Measurements from ENCODE around the gene AP2B1.

The AP2B1 gene

GRCh38 chr17:35617505-35617904, 30.4 kb downstream of the AP2B1 start:
- Histone ChIP-seq H4K8ac (ENCODE audit: low read depth, low read length) (no peak overlapping the region), H3K4me1 (ENCODE audit: control insufficient read depth in 2 of 2, insufficient read depth in 1 of 2, low read depth in 1 of 2, low read length in 2 of 2) (no peaks in the 10 kb centered on the region), H2BK120ac (ENCODE audit: low read depth, low read length) (no peak overlapping the region), H2BK12ac (ENCODE audit: low read length) (no peak overlapping the region), H3K36me3 (replicated peaks in 1 of 2; ENCODE audit: control insufficient read depth in 2 of 2, insufficient read depth in 2 of 2, low read length in 2 of 2) (peaks cover 0 to 77% of the 10 kb centered on the region in 2 donors), H3K27ac (replicated peaks; ENCODE audit: low read length) (no peak overlapping the region), H3K9ac (ENCODE audit: low read depth, low read length, poor library complexity) (no peak overlapping the region), H4K91ac (ENCODE audit: low read depth, low read length, poor library complexity) (no peak overlapping the region), H3K9me3 (replicated peaks in 1 of 2; ENCODE audit: control insufficient read depth in 2 of 2, insufficient read depth in 1 of 2, low read depth in 1 of 2, low read length in 2 of 2) (no peaks in the 10 kb centered on the region), H3K4me3 (ENCODE audit: low read length in 2 of 2) (no peak overlapping the region), H2BK5ac (ENCODE audit: low read length) (no peak overlapping the region), H2BK15ac (ENCODE audit: low read length) (no peak overlapping the region), H2AK5ac (ENCODE audit: low read depth, low read length) (no peak overlapping the region), H2AFZ (ENCODE audit: low read length) (no peak overlapping the region), H3K23ac (ENCODE audit: low read depth, low read length, poor library complexity) (no peak overlapping the region), H3K79me1 (ENCODE audit: low read depth, low read length) (no peaks in the 10 kb centered on the region), H3K27me3 (ENCODE audit: control insufficient read depth in 3 of 3, insufficient read depth in 3 of 3, low read depth in 1 of 3, low read length in 3 of 3) (no peaks in the 10 kb centered on the region), H3K4me2 (ENCODE audit: insufficient read depth, low read length, poor library complexity, severe bottlenecking) (no peak overlapping the region), H3K14ac (ENCODE audit: low read length) (no peak overlapping the region), H3K4ac (ENCODE audit: low read length) (no peak overlapping the region), H3K18ac (ENCODE audit: low read length) (no peak overlapping the region)
- no peak for DNase-seq (ENCODE audit: low spot score)
- no CpG with 5 or more reads among the region's 2 CpGs for WGBS, 2 donors (ENCODE audit: extremely low coverage in 2 of 2, insufficient read length in 2 of 2, insufficient replicate concordance in 1 of 2)

GRCh38 chr17:35618628-35619027, 31.5 kb downstream of the AP2B1 start:
- Histone ChIP-seq H3K4ac (ENCODE audit: low read length) (no peak overlapping the region), H2BK12ac (ENCODE audit: low read length) (no peak overlapping the region), H3K9ac (ENCODE audit: low read depth, low read length, poor library complexity) (no peak overlapping the region), H3K4me2 (ENCODE audit: insufficient read depth, low read length, poor library complexity, severe bottlenecking) (no peak overlapping the region), H2AK5ac (ENCODE audit: low read depth, low read length) (no peak overlapping the region), H3K27me3 (ENCODE audit: control insufficient read depth in 3 of 3, insufficient read depth in 3 of 3, low read depth in 1 of 3, low read length in 3 of 3) (no peaks in the 10 kb centered on the region), H4K91ac (ENCODE audit: low read depth, low read length, poor library complexity) (no peak overlapping the region), H3K14ac (ENCODE audit: low read length) (no peak overlapping the region), H2BK15ac (ENCODE audit: low read length) (no peak overlapping the region), H3K4me3 (ENCODE audit: low read length in 2 of 2) (no peak overlapping the region), H3K27ac (replicated peaks; ENCODE audit: low read length) (no peak overlapping the region), H3K79me1 (ENCODE audit: low read depth, low read length) (no peaks in the 10 kb centered on the region), H3K18ac (ENCODE audit: low read length) (no peak overlapping the region), H3K23ac (ENCODE audit: low read depth, low read length, poor library complexity) (no peak overlapping the region), H2AFZ (ENCODE audit: low read length) (no peak overlapping the region), H4K8ac (ENCODE audit: low read depth, low read length) (no peak overlapping the region), H3K9me3 (replicated peaks in 1 of 2; ENCODE audit: control insufficient read depth in 2 of 2, insufficient read depth in 1 of 2, low read depth in 1 of 2, low read length in 2 of 2) (no peaks in the 10 kb centered on the region), H2BK120ac (ENCODE audit: low read depth, low read length) (no peak overlapping the region), H3K4me1 (ENCODE audit: control insufficient read depth in 2 of 2, insufficient read depth in 1 of 2, low read depth in 1 of 2, low read length in 2 of 2) (no peaks in the 10 kb centered on the region), H3K36me3 (replicated peaks in 1 of 2; ENCODE audit: control insufficient read depth in 2 of 2, insufficient read depth in 2 of 2, low read length in 2 of 2) (peaks cover 0 to 76% of the 10 kb centered on the region in 2 donors), H2BK5ac (ENCODE audit: low read length) (no peak overlapping the region)
- no peak for DNase-seq (ENCODE audit: low spot score)

GRCh38 chr17:35621768-35622167, 34.6 kb downstream of the AP2B1 start:
- no peak for DNase-seq (ENCODE audit: low spot score)
- H3K9me3 ChIP-seq (replicated peaks in 1 of 2; ENCODE audit: control insufficient read depth in 2 of 2, insufficient read depth in 1 of 2, low read depth in 1 of 2, low read length in 2 of 2) = no peaks in the 10 kb centered on the region
- no peak overlapping the region for H2AFZ ChIP-seq (ENCODE audit: low read length)
- peaks cover 3 to 80% of the 10 kb centered on the region in 2 donors for H3K36me3 ChIP-seq (replicated peaks in 1 of 2; ENCODE audit: control insufficient read depth in 2 of 2, insufficient read depth in 2 of 2, low read length in 2 of 2)
- H3K4me2 ChIP-seq (ENCODE audit: insufficient read depth, low read length, poor library complexity, severe bottlenecking) = no peak overlapping the region
- no CpG with 5 or more reads among the region's 1 CpG for WGBS, 2 donors (ENCODE audit: extremely low coverage in 2 of 2, insufficient read length in 2 of 2, insufficient replicate concordance in 1 of 2)
- no peak overlapping the region for H3K4me3 ChIP-seq (ENCODE audit: low read length in 2 of 2)
- H3K9ac ChIP-seq (ENCODE audit: low read depth, low read length, poor library complexity) = no peak overlapping the region
- H2BK15ac ChIP-seq (ENCODE audit: low read length) = no peak overlapping the region
- no peaks in the 10 kb centered on the region for H3K4me1 ChIP-seq (ENCODE audit: control insufficient read depth in 2 of 2, insufficient read depth in 1 of 2, low read depth in 1 of 2, low read length in 2 of 2)
- no peaks in the 10 kb centered on the region for H3K79me1 ChIP-seq (ENCODE audit: low read depth, low read length)
- H3K27me3 ChIP-seq (ENCODE audit: control insufficient read depth in 3 of 3, insufficient read depth in 3 of 3, low read depth in 1 of 3, low read length in 3 of 3) = no peaks in the 10 kb centered on the region
- no peak overlapping the region for H3K23ac ChIP-seq (ENCODE audit: low read depth, low read length, poor library complexity)
- no peak overlapping the region for H3K18ac ChIP-seq (ENCODE audit: low read length)
- no peak overlapping the region for H2AK5ac ChIP-seq (ENCODE audit: low read depth, low read length)
- H3K27ac ChIP-seq (replicated peaks; ENCODE audit: low read length) = no peak overlapping the region
- H4K8ac ChIP-seq (ENCODE audit: low read depth, low read length) = no peak overlapping the region
- no peak overlapping the region for H3K14ac ChIP-seq (ENCODE audit: low read length)
- no peak overlapping the region for H3K4ac ChIP-seq (ENCODE audit: low read length)
- H4K91ac ChIP-seq (ENCODE audit: low read depth, low read length, poor library complexity) = no peak overlapping the region
- no peak overlapping the region for H2BK5ac ChIP-seq (ENCODE audit: low read length)
- H2BK12ac ChIP-seq (ENCODE audit: low read length) = no peak overlapping the region
- H2BK120ac ChIP-seq (ENCODE audit: low read depth, low read length) = no peak overlapping the region

- no peak for DNase-seq (ENCODE audit: low spot score)
- no peaks in the 10 kb centered on the region for H3K9me3 ChIP-seq (replicated peaks in 1 of 2; ENCODE audit: control insufficient read depth in 2 of 2, insufficient read depth in 1 of 2, low read depth in 1 of 2, low read length in 2 of 2)
- H2BK12ac ChIP-seq (ENCODE audit: low read length) = no peak overlapping the region
- H2AK5ac ChIP-seq (ENCODE audit: low read depth, low read length) = no peak overlapping the region
- no peak overlapping the region for H2BK5ac ChIP-seq (ENCODE audit: low read length)
- H3K4me3 ChIP-seq (ENCODE audit: low read length in 2 of 2) = no peak overlapping the region
- H4K8ac ChIP-seq (ENCODE audit: low read depth, low read length) = no peak overlapping the region
- H2BK120ac ChIP-seq (ENCODE audit: low read depth, low read length) = no peak overlapping the region
- H4K91ac ChIP-seq (ENCODE audit: low read depth, low read length, poor library complexity) = no peak overlapping the region
- no peaks in the 10 kb centered on the region for H3K27me3 ChIP-seq (ENCODE audit: control insufficient read depth in 3 of 3, insufficient read depth in 3 of 3, low read depth in 1 of 3, low read length in 3 of 3)
- no peaks in the 10 kb centered on the region for H3K79me1 ChIP-seq (ENCODE audit: low read depth, low read length)
- no peak overlapping the region for H3K23ac ChIP-seq (ENCODE audit: low read depth, low read length, poor library complexity)
- WGBS, 2 donors (ENCODE audit: extremely low coverage in 2 of 2, insufficient read length in 2 of 2, insufficient replicate concordance in 1 of 2) = no CpG with 5 or more reads among the region's 4 CpGs
- H3K27ac ChIP-seq (replicated peaks; ENCODE audit: low read length) = no peak overlapping the region
- H2AFZ ChIP-seq (ENCODE audit: low read length) = no peak overlapping the region
- no peaks in the 10 kb centered on the region for H3K4me1 ChIP-seq (ENCODE audit: control insufficient read depth in 2 of 2, insufficient read depth in 1 of 2, low read depth in 1 of 2, low read length in 2 of 2)
- peaks cover 7 to 96% of the 10 kb centered on the region in 2 donors for H3K36me3 ChIP-seq (replicated peaks in 1 of 2; ENCODE audit: control insufficient read depth in 2 of 2, insufficient read depth in 2 of 2, low read length in 2 of 2)
- no peak overlapping the region for H3K4ac ChIP-seq (ENCODE audit: low read length)
- H3K14ac ChIP-seq (ENCODE audit: low read length) = no peak overlapping the region
- no peak overlapping the region for H2BK15ac ChIP-seq (ENCODE audit: low read length)
- no peak overlapping the region for H3K9ac ChIP-seq (ENCODE audit: low read depth, low read length, poor library complexity)
- H3K18ac ChIP-seq (ENCODE audit: low read length) = no peak overlapping the region
- H3K4me2 ChIP-seq (ENCODE audit: insufficient read depth, low read length, poor library complexity, severe bottlenecking) = no peak overlapping the region
These were observed 40.3 kb downstream of the AP2B1 start for GRCh38 chr17:35627417-35627816.
